OCI-LY7 (cell line): ENCODE data around the gene SPON1. TPM values are rescaled to one million over a fixed set of nuclear protein-coding genes. Genes with fewer than 3 reads are reported as not detected.
"Not testable (repeated sequence)": the region's sequence is repeated elsewhere in the genome, so short reads cannot be mapped to it uniquely, and the experiment has no call there.

ENCODE experiments used
- BruUV-seq: library from RNA; stranded (reverse); fragments of 400-500 nt; replicated peaks from 2 replicates; lab custom pipeline; 2021; lab: Mats Ljungman, UMichigan
- CTCF ChIA-PET: fragments of 300-600 bp; sonication (Branson Sonifier 250); formaldehyde crosslinking; loops from one replicate; lab custom pipeline; 2022; ENCODE audit warnings: antibody characterized with exemption; ENCODE audit not compliant: unreplicated experiment; lab: Charles Lee
- POLR2A ChIA-PET: fragments of 300-600 bp; sonication (Branson Sonifier 250); formaldehyde crosslinking; loops from one replicate; lab custom pipeline; 2022; ENCODE audit warnings: antibody characterized with exemption; lab: Charles Lee
- DNase-seq: peaks from one replicate; pipeline ENCODE4 v3.0.0-alpha.2; 2015; ENCODE audit warnings: low spot score
- H2AFZ ChIP-seq: fragments of 200-600 bp; sonication (generic), shearing (Covaris generic); 2 replicates; pipeline ENCODE4 v1.6.1; 2014; ENCODE audit warnings: mild to moderate bottlenecking, antibody characterized with exemption, low read length, moderate library complexity
- H3K27ac ChIP-seq: fragments of 200-600 bp; sonication (generic); 2 replicates; pipeline ENCODE4 v1.5.1; 2014; ENCODE audit warnings: mixed run types, low read depth, mild to moderate bottlenecking, moderate library complexity, low read length, inconsistent platforms; ENCODE audit not compliant: poor library complexity, severe bottlenecking
- H3K36me3 ChIP-seq: fragments of 200-600 bp; sonication (generic); 2 replicates; pipeline ENCODE4 v1.6.1; 2014; ENCODE audit warnings: mild to moderate bottlenecking, antibody characterized with exemption, low read length, moderate library complexity, mixed read lengths; ENCODE audit not compliant: insufficient read depth
- H3K4me1 ChIP-seq: fragments of 200-600 bp; sonication (generic); 2 replicates; pipeline ENCODE4 v1.5.1; 2014; ENCODE audit warnings: mild to moderate bottlenecking, low read length; ENCODE audit not compliant: insufficient read depth, poor library complexity, severe bottlenecking
- H3K4me2 ChIP-seq: fragments of 200-600 bp; sonication (generic); 2 replicates; pipeline ENCODE4 v1.6.1; 2014; ENCODE audit warnings: mild to moderate bottlenecking, low read length
- H3K4me3 ChIP-seq: fragments of 200-600 bp; sonication (generic); 2 replicates; pipeline ENCODE4 v1.5.1; 2014; ENCODE audit warnings: mild to moderate bottlenecking, low read depth, low read length; ENCODE audit not compliant: poor library complexity, severe bottlenecking
- H3K79me2 ChIP-seq: fragments of 200-600 bp; sonication (generic); 2 replicates; pipeline ENCODE4 v1.6.1; 2016; ENCODE audit warnings: low read depth, mild to moderate bottlenecking, low read length, moderate library complexity, mixed read lengths; ENCODE audit not compliant: insufficient read depth
- H3K9me2 ChIP-seq: fragments of 200-600 bp; sonication (generic); 2 replicates; pipeline ENCODE4 v1.6.1; 2016; ENCODE audit warnings: mild to moderate bottlenecking, low read length, mixed read lengths; ENCODE audit not compliant: insufficient read depth
- H3K9me3 ChIP-seq: fragments of 200-600 bp; sonication (generic); 2 replicates; pipeline ENCODE4 v1.6.1; 2014; ENCODE audit warnings: mild to moderate bottlenecking, mixed run types, low read length, mixed read lengths
- H4K20me1 ChIP-seq: fragments of 200-600 bp; sonication (generic); 2 replicates; pipeline ENCODE4 v1.6.1; 2014; ENCODE audit warnings: mild to moderate bottlenecking, antibody characterized with exemption, low read length, moderate library complexity, mixed read lengths; ENCODE audit not compliant: insufficient read depth
- CTCF ChIP-seq: fragments of 200-600 bp; sonication (generic); conservative IDR thresholded peaks from 2 replicates; pipeline ENCODE4 v1.5.1; 2014; ENCODE audit warnings: mild to moderate bottlenecking, antibody characterized with exemption, low read length, moderate library complexity, mixed read lengths
- EZH2phosphoT487 ChIP-seq: fragments of 200-600 bp; sonication (generic); IDR thresholded peaks from 2 replicates; pipeline ENCODE4 v1.6.1; 2018; ENCODE audit warnings: low read depth, borderline replicate concordance, mild to moderate bottlenecking, mixed run types, antibody characterized with exemption, low read length, moderate library complexity, mixed read lengths
- intact Hi-C: fragments of 100-400 bp; cut with micrococcal nuclease; formaldehyde crosslinking; loops from one replicate; pipeline ENCODE4 v1.10.0; 2022; ENCODE audit not compliant: unreplicated experiment
- total RNA-seq, 2 experiments: library from RNA; depleted of rRNA in 1 of 2; stranded (reverse); fragments of >200 nt in 1 of 2; shearing (Covaris generic) in 1 of 2; gene quantifications; 2 replicates each; pipeline ENCODE4 v1.2.3, GENCODE V29; 2014 to 2022

Gene SPON1
- total RNA-seq, 2 experiments from 2014 or later = 0.38 TPM; not detected in 1

- intact Hi-C loops = no loop called here
- no peaks in the 10 kb centered on the region for H3K36me3 ChIP-seq
- H3K27ac ChIP-seq = no peak overlapping the region
- peak overlapping the region; percentile 30 for H2AFZ ChIP-seq
- no peaks in the 10 kb centered on the region for H3K9me3 ChIP-seq
- ChIA-PET CTCF (no interaction called here), POLR2A (no interaction called here)
- no peak overlapping the region for H3K4me3 ChIP-seq
- no peak overlapping the region for H3K4me2 ChIP-seq
- no peak for DNase-seq
- no peaks in the 10 kb centered on the region for H3K4me1 ChIP-seq
- H3K79me2 ChIP-seq = no peaks in the 10 kb centered on the region
- TF ChIP-seq CTCF (no peak), EZH2phosphoT487 (no peak)
- no peaks in the 10 kb centered on the region for H4K20me1 ChIP-seq
- no peaks in the 10 kb centered on the region for H3K9me2 ChIP-seq
- no TSS peak for BruUV-seq
These were observed 67.7 kb downstream of the SPON1 start for GRCh38 chr11:14029971-14030920.

GRCh38 chr11:14035526-14035925 is 73.0 kb downstream of the SPON1 start:
- H3K79me2 ChIP-seq, BruUV-seq, H3K4me1 ChIP-seq, DNase-seq, H3K4me3 ChIP-seq, CTCF ChIA-PET, H3K9me2 ChIP-seq, H4K20me1 ChIP-seq, H3K36me3 ChIP-seq, H3K9me3 ChIP-seq, H3K4me2 ChIP-seq, H3K27ac ChIP-seq, intact Hi-C loops: not testable (repeated sequence)
- POLR2A ChIA-PET = interaction anchor here (0.6 to 1.4 kb wide), 4 partner anchors 13 to 259 kb away, joined by 3 to 9 read pairs (median 6); no protein-coding TSS in a partner anchor
- 0 out of 2 replicates have a peak overlapping the region, but pooled peaks have one; percentile 6 for H2AFZ ChIP-seq

GRCh38 chr11:14036469-14036868 is 73.9 kb downstream of the SPON1 start:
- H3K27ac ChIP-seq = no peak overlapping the region
- H3K4me1 ChIP-seq = no peaks in the 10 kb centered on the region
- no peaks in the 10 kb centered on the region for H3K36me3 ChIP-seq
- H2AFZ ChIP-seq = no peak overlapping the region
- H3K9me3 ChIP-seq = no peaks in the 10 kb centered on the region
- H3K9me2 ChIP-seq = no peaks in the 10 kb centered on the region
- intact Hi-C loops = no loop called here
- no peak overlapping the region for H3K4me3 ChIP-seq
- TF ChIP-seq CTCF (no peak), EZH2phosphoT487 (no peak)
- DNase-seq = no peak
- ChIA-PET POLR2A (interaction anchor here (1.1 to 1.4 kb wide), 2 partner anchors 15 to 260 kb away, joined by 3 to 4 read pairs; no protein-coding TSS in a partner anchor), CTCF (no interaction called here)
- no peak overlapping the region for H3K4me2 ChIP-seq
- H4K20me1 ChIP-seq = no peaks in the 10 kb centered on the region
- no peaks in the 10 kb centered on the region for H3K79me2 ChIP-seq
- no TSS peak for BruUV-seq
